GM12801 (cell line): Measurements from ENCODE around the gene PGAP2.

Experiments
- TF ChIP-seq, protein P1 (sequence below): IDR thresholded peaks from one replicate; pipeline ENCODE4 v1.5.1; 2011; ENCODE audit warnings: control low read depth; ENCODE audit not compliant: insufficient read length; ENCODE audit errors: extremely low read depth

The PGAP2 gene

DNA sequence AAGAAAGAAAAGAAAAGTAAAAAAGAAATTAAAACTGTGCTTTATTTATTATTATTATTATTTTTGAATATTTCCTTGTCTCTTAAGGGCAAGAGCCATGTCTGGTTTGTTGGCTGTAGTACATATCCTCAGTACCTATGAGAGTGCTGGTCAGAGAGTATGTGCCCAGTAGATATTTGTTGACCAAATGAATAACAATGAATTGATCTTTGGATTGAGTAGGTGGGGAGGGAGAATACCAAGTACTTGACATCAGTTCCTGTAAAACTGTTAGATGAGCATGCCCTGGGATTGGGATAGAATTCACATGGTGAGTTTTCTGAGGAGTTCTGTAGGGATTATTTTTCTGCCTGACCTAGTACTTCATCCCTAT is 58.5 kb downstream of the PGAP2 start:
- TF ChIP-seq, protein P1, sequence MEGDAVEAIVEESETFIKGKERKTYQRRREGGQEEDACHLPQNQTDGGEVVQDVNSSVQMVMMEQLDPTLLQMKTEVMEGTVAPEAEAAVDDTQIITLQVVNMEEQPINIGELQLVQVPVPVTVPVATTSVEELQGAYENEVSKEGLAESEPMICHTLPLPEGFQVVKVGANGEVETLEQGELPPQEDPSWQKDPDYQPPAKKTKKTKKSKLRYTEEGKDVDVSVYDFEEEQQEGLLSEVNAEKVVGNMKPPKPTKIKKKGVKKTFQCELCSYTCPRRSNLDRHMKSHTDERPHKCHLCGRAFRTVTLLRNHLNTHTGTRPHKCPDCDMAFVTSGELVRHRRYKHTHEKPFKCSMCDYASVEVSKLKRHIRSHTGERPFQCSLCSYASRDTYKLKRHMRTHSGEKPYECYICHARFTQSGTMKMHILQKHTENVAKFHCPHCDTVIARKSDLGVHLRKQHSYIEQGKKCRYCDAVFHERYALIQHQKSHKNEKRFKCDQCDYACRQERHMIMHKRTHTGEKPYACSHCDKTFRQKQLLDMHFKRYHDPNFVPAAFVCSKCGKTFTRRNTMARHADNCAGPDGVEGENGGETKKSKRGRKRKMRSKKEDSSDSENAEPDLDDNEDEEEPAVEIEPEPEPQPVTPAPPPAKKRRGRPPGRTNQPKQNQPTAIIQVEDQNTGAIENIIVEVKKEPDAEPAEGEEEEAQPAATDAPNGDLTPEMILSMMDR: no peak

DNA sequence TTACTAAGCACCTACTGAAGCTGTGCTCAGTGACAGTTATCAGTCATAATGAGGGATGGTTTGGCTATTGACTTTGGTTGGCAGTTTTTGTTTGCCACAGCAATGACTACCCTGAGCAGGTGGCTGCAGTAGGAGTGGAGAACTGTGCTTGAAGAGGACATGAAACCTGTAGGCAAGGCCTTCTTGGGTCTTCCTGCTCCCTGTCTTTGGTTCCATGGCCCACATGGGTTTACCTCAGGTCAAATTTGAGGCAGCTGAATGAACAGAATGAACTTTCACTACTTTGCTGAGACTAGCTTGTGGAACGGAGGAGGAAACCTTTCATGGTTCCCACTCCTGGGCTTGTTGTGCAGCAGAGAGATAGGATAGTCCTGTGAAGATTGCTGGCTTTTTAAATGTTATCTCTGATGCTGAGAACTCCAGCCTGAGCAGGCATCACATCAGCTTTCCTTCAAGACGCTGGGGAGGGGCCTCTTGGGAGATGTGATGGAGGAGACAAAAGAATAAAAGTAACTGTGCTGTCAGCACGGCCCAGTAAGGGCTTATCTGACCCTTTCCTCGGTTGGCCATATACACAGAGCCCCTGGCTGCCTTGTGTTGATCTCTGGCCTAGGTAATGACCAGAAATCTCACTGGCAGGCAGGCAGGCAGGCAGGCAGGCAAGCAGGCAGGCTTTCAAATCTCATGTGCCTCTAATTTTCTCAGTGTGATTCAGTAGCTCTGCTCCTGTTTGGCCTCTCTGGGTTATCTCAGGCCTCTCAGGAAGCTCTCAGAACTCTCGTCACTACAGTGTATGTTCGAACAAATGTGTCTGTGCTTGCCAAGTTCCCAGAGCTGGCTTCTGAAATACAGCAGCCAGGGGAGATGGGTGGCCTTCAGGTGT is 59.1 kb downstream of the PGAP2 start:
- TF ChIP-seq, protein P1: no peak

DNA sequence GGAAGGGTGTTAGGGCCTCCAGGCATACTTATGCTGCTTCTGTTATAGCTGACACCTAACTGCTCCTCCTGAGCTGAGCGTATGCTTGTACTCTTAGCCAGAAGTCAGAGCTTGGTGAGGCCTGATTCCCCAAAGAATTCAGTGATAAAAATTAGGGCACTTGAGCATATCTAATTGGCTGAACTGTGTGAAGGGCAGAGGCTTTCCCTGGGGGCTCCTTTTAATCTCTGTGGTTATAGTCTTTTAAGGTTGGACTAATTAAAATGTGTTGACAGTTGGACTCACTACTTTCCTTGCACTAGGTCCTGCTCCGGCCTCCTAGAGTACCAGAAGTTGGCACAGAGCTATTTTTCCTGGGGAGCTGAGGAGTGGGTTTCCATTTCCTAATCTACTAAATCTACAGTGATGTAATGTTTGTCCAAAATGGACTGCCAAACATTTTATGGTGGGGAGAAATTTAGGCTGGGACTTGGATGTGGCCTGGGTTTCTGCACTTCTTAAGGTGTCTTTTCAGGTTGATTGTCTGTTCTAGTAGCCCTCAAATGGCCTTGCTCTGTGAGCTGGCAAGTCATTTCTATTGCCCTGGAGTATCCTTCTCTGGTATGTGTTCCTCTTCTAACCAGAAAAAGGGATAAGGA is 65.5 kb downstream of the PGAP2 start:
- TF ChIP-seq, protein P1: no peak
